ENCODE results near the gene SMYD3. TPM values are rescaled to one million over a fixed set of nuclear protein-coding genes. Genes with fewer than 3 reads are reported as not detected.

The SMYD3 gene
- total RNA-seq, 1 experiment from 2014 or later: 35.1 TPM

DNA sequence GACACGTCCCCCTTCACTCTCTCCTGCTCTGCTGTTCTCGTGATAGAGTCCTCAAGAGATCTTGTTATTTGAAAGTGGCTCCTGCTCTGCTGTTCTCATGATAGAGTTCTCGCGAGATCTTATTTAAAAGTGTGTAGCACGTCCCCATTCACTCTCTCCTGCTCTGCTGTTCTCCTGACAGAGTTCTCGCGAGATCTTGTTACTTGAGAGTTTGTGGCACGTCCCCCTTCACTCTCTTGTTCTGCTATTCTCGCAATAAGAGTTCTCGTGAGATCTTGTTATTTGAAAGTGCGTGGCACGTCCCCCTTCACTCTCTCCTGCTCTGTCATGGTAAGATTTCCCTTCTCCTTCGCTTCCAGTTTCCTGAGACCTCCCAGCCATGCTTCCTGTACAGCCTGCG, 47.9 kb downstream of the SMYD3 start:
- Mint-ChIP-seq H3K27me3 (ENCODE audit: unreplicated experiment) (no peaks in the 10 kb centered on the region), H3K9me3 (ENCODE audit: low read depth, unreplicated experiment) (no peaks in the 10 kb centered on the region), H3K4me3 (ENCODE audit: low read depth, unreplicated experiment) (no peak overlapping the region), H3K27ac (ENCODE audit: unreplicated experiment) (no peak overlapping the region), H3K4me1 (ENCODE audit: low read depth, unreplicated experiment) (peaks cover 25% of the 10 kb centered on the region), H3K36me3 (ENCODE audit: insufficient read depth, unreplicated experiment) (no peaks in the 10 kb centered on the region)
- DNase-seq: no peak
- intact Hi-C loops (cut with micrococcal nuclease; ENCODE audit: unreplicated experiment): no loop called here
- CTCF ChIA-PET: no interaction called here
- BruUV-seq (replicated peaks): no TSS peak
- TF ChIP-seq, protein P1, sequence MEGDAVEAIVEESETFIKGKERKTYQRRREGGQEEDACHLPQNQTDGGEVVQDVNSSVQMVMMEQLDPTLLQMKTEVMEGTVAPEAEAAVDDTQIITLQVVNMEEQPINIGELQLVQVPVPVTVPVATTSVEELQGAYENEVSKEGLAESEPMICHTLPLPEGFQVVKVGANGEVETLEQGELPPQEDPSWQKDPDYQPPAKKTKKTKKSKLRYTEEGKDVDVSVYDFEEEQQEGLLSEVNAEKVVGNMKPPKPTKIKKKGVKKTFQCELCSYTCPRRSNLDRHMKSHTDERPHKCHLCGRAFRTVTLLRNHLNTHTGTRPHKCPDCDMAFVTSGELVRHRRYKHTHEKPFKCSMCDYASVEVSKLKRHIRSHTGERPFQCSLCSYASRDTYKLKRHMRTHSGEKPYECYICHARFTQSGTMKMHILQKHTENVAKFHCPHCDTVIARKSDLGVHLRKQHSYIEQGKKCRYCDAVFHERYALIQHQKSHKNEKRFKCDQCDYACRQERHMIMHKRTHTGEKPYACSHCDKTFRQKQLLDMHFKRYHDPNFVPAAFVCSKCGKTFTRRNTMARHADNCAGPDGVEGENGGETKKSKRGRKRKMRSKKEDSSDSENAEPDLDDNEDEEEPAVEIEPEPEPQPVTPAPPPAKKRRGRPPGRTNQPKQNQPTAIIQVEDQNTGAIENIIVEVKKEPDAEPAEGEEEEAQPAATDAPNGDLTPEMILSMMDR (IDR thresholded peaks at IDR 0.05; ENCODE audit: unreplicated experiment): no peak

DNA sequence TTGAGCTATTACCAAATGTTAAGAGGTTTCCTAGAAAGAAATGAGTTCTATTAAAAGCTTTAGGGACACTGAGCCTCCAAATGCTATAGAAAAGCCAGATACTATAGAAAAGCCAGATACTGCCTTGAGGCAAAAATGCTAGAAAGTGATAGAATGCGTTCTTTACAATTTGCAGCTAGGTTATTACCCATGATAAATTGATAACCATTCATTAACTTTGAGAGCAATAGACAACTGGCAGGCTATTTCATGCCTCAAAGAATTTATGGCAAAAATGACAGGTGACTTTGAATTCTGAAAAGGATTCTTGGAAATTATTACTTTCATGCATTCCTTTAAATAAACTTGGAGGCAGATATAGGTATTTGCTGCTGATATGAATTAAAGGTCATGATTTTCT, 51.6 kb downstream of the SMYD3 start:
- CTCF ChIA-PET: no interaction called here
- TF ChIP-seq, protein P1 (IDR thresholded peaks at IDR 0.05; ENCODE audit: unreplicated experiment): no peak

DNA sequence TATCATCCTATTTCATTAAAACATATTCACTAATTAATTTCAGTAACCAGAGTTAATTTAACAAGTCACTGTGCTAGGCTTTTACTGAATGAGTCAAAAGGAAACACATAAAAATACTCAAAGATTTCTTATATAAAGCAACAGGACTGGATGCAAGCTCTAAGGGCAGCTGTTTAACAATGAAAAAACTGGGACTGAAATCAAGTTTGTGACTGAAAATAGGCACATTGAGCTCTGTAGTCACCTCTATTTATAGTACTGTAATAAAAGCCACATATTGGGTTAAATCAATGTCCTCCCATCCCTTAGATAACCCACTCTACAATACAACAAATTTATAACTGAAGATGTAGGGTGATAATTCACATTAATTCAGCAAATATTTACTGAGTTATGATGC, 52.4 kb downstream of the SMYD3 start:
- TF ChIP-seq, protein P1 (IDR thresholded peaks at IDR 0.05; ENCODE audit: unreplicated experiment): no peak
- Mint-ChIP-seq H3K27ac (ENCODE audit: unreplicated experiment) (no peak overlapping the region), H3K9me3 (ENCODE audit: low read depth, unreplicated experiment) (no peaks in the 10 kb centered on the region), H3K4me3 (ENCODE audit: low read depth, unreplicated experiment) (no peak overlapping the region), H3K27me3 (ENCODE audit: unreplicated experiment) (no peaks in the 10 kb centered on the region), H3K36me3 (ENCODE audit: insufficient read depth, unreplicated experiment) (no peaks in the 10 kb centered on the region), H3K4me1 (ENCODE audit: low read depth, unreplicated experiment) (peaks cover 30% of the 10 kb centered on the region)
- intact Hi-C loops (cut with micrococcal nuclease; ENCODE audit: unreplicated experiment): loop anchor here (1.0 to 5.0 kb wide), 3 partner anchors 38 to 332 kb away; no protein-coding TSS in a partner anchor
- BruUV-seq (replicated peaks): no TSS peak
- CTCF ChIA-PET: interaction anchor here (0.6 kb wide), 1 partner anchor 1555 kb away, joined by 3 read pairs; no protein-coding TSS in a partner anchor
- DNase-seq: no peak

More for the DNA sequence above, 51.6 kb downstream of the SMYD3 start:
- intact Hi-C loops (cut with micrococcal nuclease; ENCODE audit: unreplicated experiment): no loop called here
- H3K9me3 Mint-ChIP-seq (ENCODE audit: low read depth, unreplicated experiment): no peaks in the 10 kb centered on the region
- no peak overlapping the region for H3K27ac Mint-ChIP-seq (ENCODE audit: unreplicated experiment)
- H3K27me3 Mint-ChIP-seq (ENCODE audit: unreplicated experiment): no peaks in the 10 kb centered on the region
- DNase-seq: no peak
- H3K4me3 Mint-ChIP-seq (ENCODE audit: low read depth, unreplicated experiment): no peak overlapping the region
- peaks cover 30% of the 10 kb centered on the region for H3K4me1 Mint-ChIP-seq (ENCODE audit: low read depth, unreplicated experiment)
- H3K36me3 Mint-ChIP-seq (ENCODE audit: insufficient read depth, unreplicated experiment): no peaks in the 10 kb centered on the region
- no TSS peak for BruUV-seq (replicated peaks)

DNA sequence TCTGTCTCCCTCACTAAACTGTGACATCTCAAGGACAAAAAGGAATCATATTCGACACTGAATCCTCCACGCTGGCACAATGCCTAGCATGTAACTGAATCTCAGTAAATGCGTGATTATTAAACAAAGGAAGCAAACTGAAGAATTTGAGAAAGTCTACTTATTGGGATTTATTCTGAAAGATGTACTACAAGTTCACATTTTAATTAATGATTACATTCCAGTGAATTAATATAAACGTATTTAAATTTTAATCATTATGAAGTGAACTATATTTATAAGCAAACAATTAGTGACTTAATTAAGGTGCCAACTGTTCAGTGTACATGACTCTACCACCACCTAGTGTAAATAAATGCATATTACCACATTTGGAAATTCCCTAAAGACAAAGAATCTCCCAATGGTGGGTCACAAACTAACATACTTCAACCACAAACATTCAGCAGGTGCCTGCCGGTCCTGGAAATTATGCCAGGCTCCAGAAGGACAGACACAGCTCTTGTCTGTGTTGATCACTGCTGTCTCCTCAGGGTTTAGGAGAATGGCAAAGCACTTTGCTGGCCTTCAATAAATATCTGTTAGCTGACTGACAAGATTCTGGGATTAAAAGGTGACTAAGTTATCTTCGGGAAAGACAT, 56.3 kb downstream of the SMYD3 start:
- intact Hi-C loops (cut with micrococcal nuclease; ENCODE audit: unreplicated experiment): loop anchor here (1.0 to 5.0 kb wide), 4 partner anchors 163 to 1294 kb away; no protein-coding TSS in a partner anchor
- no peaks in the 10 kb centered on the region for H3K27me3 Mint-ChIP-seq (ENCODE audit: unreplicated experiment)
- H3K4me1 Mint-ChIP-seq (ENCODE audit: low read depth, unreplicated experiment): peaks cover 20% of the 10 kb centered on the region

More for the DNA sequence above, 56.3 kb downstream of the SMYD3 start:
- TF ChIP-seq, protein P1 (IDR thresholded peaks at IDR 0.05; ENCODE audit: unreplicated experiment): peak; percentile 64
- H3K27ac Mint-ChIP-seq (ENCODE audit: unreplicated experiment): no peak overlapping the region
- DNase-seq: no peak
- no peak overlapping the region for H3K4me3 Mint-ChIP-seq (ENCODE audit: low read depth, unreplicated experiment)
- no peaks in the 10 kb centered on the region for H3K36me3 Mint-ChIP-seq (ENCODE audit: insufficient read depth, unreplicated experiment)
- CTCF ChIA-PET: interaction anchor here (0.5 kb wide), 1 partner anchor 1043 kb away, joined by 3 read pairs; no protein-coding TSS in a partner anchor
- BruUV-seq (replicated peaks): no TSS peak
- no peaks in the 10 kb centered on the region for H3K9me3 Mint-ChIP-seq (ENCODE audit: low read depth, unreplicated experiment)
